ENCODE results near the gene PLXNB2. TPM values are rescaled to one million over a fixed set of nuclear protein-coding genes. Genes with fewer than 3 reads are reported as not detected.

PLXNB2 gene
- total and polyA plus RNA-seq, 5 donors = 60.0 to 110 (median 85.2) TPM

- WGBS = 12% methylated on average over 42 of the region's 42 CpGs
- ATAC-seq (peak; percentile 75 to 88), DNase-seq (peak; percentile 68 to 93 (median 91))
- H3K4me1 ChIP-seq (ENCODE audit: control insufficient read depth, insufficient read depth, low read length) = peaks cover 11% of the 10 kb centered on the region
- peak overlapping the region; percentile 90 for H3K27ac ChIP-seq (ENCODE audit: low read length)
- no peaks in the 10 kb centered on the region for H3K27me3 ChIP-seq (ENCODE audit: control insufficient read depth, insufficient read depth)
- H3K4me3 ChIP-seq (ENCODE audit: low read length) = peak overlapping the region; percentile 2
- intact Hi-C loops (cut with DNase I) = no loop called here
- no peaks in the 10 kb centered on the region for H3K9me3 ChIP-seq (ENCODE audit: control insufficient read depth, low read length)
Observed at GRCh38 chr22:50293441-50294318, 13.8 kb downstream of the PLXNB2 start.

GRCh38 chr22:50292643-50293440 lies 14.6 kb downstream of the PLXNB2 start:
- ATAC-seq = no peak
- peaks cover 11% of the 10 kb centered on the region for H3K4me1 ChIP-seq (ENCODE audit: control insufficient read depth, insufficient read depth, low read length)

GRCh38 chr22:50289942-50290630 lies 17.4 kb downstream of the PLXNB2 start:
- H3K4me1 ChIP-seq (ENCODE audit: control insufficient read depth, insufficient read depth, low read length) = peaks cover 11% of the 10 kb centered on the region
- intact Hi-C loops (cut with DNase I) = no loop called here

More at GRCh38 chr22:50292643-50293440, 14.6 kb downstream of the PLXNB2 start:
- peak overlapping the region; percentile 2 for H3K4me3 ChIP-seq (ENCODE audit: low read length)
- intact Hi-C loops (cut with DNase I) = no loop called here
- WGBS = 40% methylated on average over 29 of the region's 29 CpGs
- no peaks in the 10 kb centered on the region for H3K9me3 ChIP-seq (ENCODE audit: control insufficient read depth, low read length)
- no peaks in the 10 kb centered on the region for H3K27me3 ChIP-seq (ENCODE audit: control insufficient read depth, insufficient read depth)
- DNase-seq = no peak
- peak overlapping the region; percentile 90 for H3K27ac ChIP-seq (ENCODE audit: low read length)

DNA sequence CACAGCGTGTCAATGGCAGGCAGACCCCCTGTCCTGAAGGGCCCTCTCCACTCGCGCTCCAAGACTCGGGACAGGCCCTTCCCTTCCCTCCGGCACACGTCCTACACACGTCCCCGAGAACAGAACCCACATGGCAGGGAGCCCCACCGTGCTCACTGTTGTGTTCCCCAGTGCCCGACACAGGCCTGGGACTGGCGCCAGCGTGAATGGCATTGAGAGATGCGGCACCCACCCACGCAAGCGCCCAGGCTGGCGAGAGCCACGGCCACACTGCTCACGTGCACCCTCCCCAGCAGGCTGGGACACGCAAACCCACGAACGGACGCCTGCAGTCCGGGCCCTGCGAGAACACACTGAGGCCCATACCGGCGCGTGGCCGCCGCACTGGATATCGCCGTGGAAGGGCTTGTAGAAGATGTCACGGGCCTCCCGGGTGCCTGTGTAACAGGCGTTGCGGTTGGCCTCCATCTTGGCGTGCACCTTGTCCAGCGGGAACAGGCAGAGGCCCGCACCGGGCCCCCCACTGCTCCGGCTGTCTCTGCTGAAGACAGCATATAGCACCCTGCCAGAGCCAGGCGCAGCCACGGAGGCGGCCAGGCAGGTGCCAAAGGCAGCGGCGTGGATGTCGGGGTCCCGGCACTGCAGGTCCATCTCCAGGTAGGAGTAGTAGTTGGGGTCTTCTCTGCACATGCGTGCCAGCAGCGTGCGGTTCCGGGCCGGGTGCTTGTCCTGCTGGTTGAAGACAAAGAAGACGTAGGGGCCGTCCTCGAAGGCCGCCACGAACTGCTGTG lies 18.1 kb downstream of the PLXNB2 start:
- H3K27me3 ChIP-seq (ENCODE audit: control insufficient read depth, insufficient read depth) = no peaks in the 10 kb centered on the region
- WGBS = 90% methylated on average over 57 of the region's 57 CpGs
- no peak for ATAC-seq
- intact Hi-C loops (cut with DNase I) = no loop called here
- no peak overlapping the region for H3K27ac ChIP-seq (ENCODE audit: low read length)
- H3K4me3 ChIP-seq (ENCODE audit: low read length) = no peak overlapping the region
- H3K4me1 ChIP-seq (ENCODE audit: control insufficient read depth, insufficient read depth, low read length) = peaks cover 10% of the 10 kb centered on the region
- no peak for DNase-seq
- H3K9me3 ChIP-seq (ENCODE audit: control insufficient read depth, low read length) = no peaks in the 10 kb centered on the region

More at GRCh38 chr22:50289942-50290630, 17.4 kb downstream of the PLXNB2 start:
- DNase-seq = no peak
- 90% methylated on average over 37 of the region's 37 CpGs for WGBS
- H3K27me3 ChIP-seq (ENCODE audit: control insufficient read depth, insufficient read depth) = no peaks in the 10 kb centered on the region
- H3K27ac ChIP-seq (ENCODE audit: low read length) = no peak overlapping the region
- no peak for ATAC-seq
- H3K4me3 ChIP-seq (ENCODE audit: low read length) = no peak overlapping the region
- no peaks in the 10 kb centered on the region for H3K9me3 ChIP-seq (ENCODE audit: control insufficient read depth, low read length)

DNA sequence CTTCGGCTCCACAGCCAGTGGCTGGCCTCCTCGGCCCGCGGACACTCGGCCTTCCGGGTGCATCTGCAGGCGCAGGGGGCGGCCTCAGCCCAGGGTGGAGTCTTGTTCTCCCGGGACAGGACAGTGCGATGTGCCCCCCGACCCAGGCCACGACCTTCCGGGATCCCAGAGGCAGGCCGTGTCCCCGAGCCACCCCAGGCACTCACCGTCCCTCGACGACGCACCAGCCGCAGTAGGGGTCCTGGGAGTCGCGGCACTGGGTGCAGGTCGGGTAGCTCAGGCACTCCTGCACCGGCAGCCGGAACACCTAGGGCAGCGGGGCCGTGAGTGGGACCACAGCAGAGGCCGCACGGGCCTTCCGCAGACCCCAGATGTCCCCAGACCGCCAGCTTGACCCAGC lies 19.7 kb downstream of the PLXNB2 start:
- Histone ChIP-seq H3K27me3 (ENCODE audit: control insufficient read depth, insufficient read depth) (no peaks in the 10 kb centered on the region), H3K4me3 (ENCODE audit: low read length) (no peak overlapping the region), H3K9me3 (ENCODE audit: control insufficient read depth, low read length) (no peaks in the 10 kb centered on the region), H3K27ac (ENCODE audit: low read length) (no peak overlapping the region), H3K4me1 (ENCODE audit: control insufficient read depth, insufficient read depth, low read length) (peaks cover 2% of the 10 kb centered on the region)
- DNase-seq (no peak), ATAC-seq (no peak)
- intact Hi-C loops (cut with DNase I) = no loop called here
- WGBS = 92% methylated on average over 31 of the region's 31 CpGs

GRCh38 chr22:50286701-50287318 lies 20.6 kb downstream of the PLXNB2 start:
- Histone ChIP-seq H3K27me3 (ENCODE audit: control insufficient read depth, insufficient read depth) (no peaks in the 10 kb centered on the region), H3K9me3 (ENCODE audit: control insufficient read depth, low read length) (no peaks in the 10 kb centered on the region), H3K4me1 (ENCODE audit: control insufficient read depth, insufficient read depth, low read length) (no peaks in the 10 kb centered on the region), H3K4me3 (ENCODE audit: low read length) (no peak overlapping the region), H3K27ac (ENCODE audit: low read length) (no peak overlapping the region)
- DNase-seq (no peak), ATAC-seq (no peak)
- 90% methylated on average over 40 of the region's 40 CpGs for WGBS
- intact Hi-C loops (cut with DNase I) = no loop called here

DNA sequence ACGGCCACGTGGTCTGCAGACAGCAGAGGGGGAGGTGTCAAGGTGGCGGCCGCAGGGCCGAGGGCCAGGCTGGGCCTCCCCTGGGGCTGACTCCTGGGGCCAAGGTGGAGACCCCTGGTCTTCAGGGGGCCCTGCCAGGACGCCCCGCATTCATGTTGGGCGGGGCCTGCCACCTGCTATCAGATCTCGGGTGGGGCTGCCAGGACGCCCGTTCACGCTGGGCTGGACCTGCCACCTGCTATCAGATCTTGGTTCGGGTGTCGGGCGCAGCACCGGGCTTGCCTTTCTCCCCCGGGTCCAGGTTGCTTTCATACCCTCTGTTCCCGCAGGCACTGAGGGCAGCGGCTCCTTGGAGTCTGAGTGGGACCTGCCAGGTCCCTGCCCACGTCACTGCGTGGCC lies 21.2 kb downstream of the PLXNB2 start:
- Histone ChIP-seq H3K9me3 (ENCODE audit: control insufficient read depth, low read length) (no peaks in the 10 kb centered on the region), H3K27me3 (ENCODE audit: control insufficient read depth, insufficient read depth) (no peaks in the 10 kb centered on the region), H3K4me1 (ENCODE audit: control insufficient read depth, insufficient read depth, low read length) (no peaks in the 10 kb centered on the region), H3K27ac (ENCODE audit: low read length) (no peak overlapping the region), H3K4me3 (ENCODE audit: low read length) (no peak overlapping the region)
- DNase-seq = no peak
- intact Hi-C loops (cut with DNase I) = no loop called here
- WGBS = 87% methylated on average over 21 of the region's 21 CpGs
- no peak for ATAC-seq

- ATAC-seq = no peak
- intact Hi-C loops (cut with DNase I) = no loop called here
- Histone ChIP-seq H3K9me3 (ENCODE audit: control insufficient read depth, low read length) (no peaks in the 10 kb centered on the region), H3K4me1 (ENCODE audit: control insufficient read depth, insufficient read depth, low read length) (no peaks in the 10 kb centered on the region), H3K4me3 (ENCODE audit: low read length) (no peak overlapping the region), H3K27ac (ENCODE audit: low read length) (no peak overlapping the region), H3K27me3 (ENCODE audit: control insufficient read depth, insufficient read depth) (no peaks in the 10 kb centered on the region)
- DNase-seq = no peak
- 94% methylated on average over 29 of the region's 34 CpGs for WGBS
Observed at GRCh38 chr22:50285568-50286229, 21.7 kb downstream of the PLXNB2 start.

- no peak overlapping the region for H3K27ac ChIP-seq (ENCODE audit: low read length)
- intact Hi-C loops (cut with DNase I) = no loop called here
- ATAC-seq = no peak
- DNase-seq = no peak
- 87% methylated on average over 13 of the region's 13 CpGs for WGBS
- H3K4me3 ChIP-seq (ENCODE audit: low read length) = no peak overlapping the region
- no peaks in the 10 kb centered on the region for H3K27me3 ChIP-seq (ENCODE audit: control insufficient read depth, insufficient read depth)
- no peaks in the 10 kb centered on the region for H3K4me1 ChIP-seq (ENCODE audit: control insufficient read depth, insufficient read depth, low read length)
- H3K9me3 ChIP-seq (ENCODE audit: control insufficient read depth, low read length) = no peaks in the 10 kb centered on the region
Observed at GRCh38 chr22:50284479-50284878, 23.0 kb downstream of the PLXNB2 start.

DNA sequence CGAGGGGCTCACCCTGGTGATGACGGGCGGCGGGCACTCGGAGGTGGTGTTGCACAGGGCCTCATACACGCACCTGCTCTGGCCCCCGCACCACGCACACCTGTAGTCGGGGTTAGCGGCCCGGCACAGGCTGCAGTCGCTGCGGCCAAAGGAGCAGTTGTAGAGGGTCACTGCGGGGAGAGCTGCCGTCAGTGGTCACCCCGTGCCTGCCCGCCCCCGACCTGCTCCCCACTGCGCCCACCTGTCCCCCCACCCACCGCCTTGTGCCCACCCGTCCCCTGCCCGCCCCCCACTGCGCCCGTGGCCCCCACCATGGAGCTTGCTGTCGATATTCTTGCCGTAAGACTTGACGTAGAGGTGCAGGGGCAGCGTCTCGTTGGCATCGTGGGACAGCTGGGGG lies 23.6 kb downstream of the PLXNB2 start:
- DNase-seq = no peak
- Histone ChIP-seq H3K9me3 (ENCODE audit: control insufficient read depth, low read length) (no peaks in the 10 kb centered on the region), H3K27me3 (ENCODE audit: control insufficient read depth, insufficient read depth) (no peaks in the 10 kb centered on the region), H3K4me3 (ENCODE audit: low read length) (no peak overlapping the region), H3K27ac (ENCODE audit: low read length) (no peak overlapping the region), H3K4me1 (ENCODE audit: control insufficient read depth, insufficient read depth, low read length) (no peaks in the 10 kb centered on the region)
- 94% methylated on average over 30 of the region's 30 CpGs for WGBS
- intact Hi-C loops (cut with DNase I) = no loop called here
- no peak for ATAC-seq

Data from right cardiac atrium (tissue), 5 donors.